H9 (cell line): ENCODE results near the gene PHEX. TPM values are rescaled to one million over a fixed set of nuclear protein-coding genes. Genes with fewer than 3 reads are reported as not detected.

Experiments
- DNase-seq: peaks from one replicate; pipeline ENCODE4 v3.0.0-alpha.2; 2017
- H2AFZ ChIP-seq: one replicate; pipeline ENCODE4 v1.6.1; 2013; ENCODE audit warnings: mild to moderate bottlenecking, low read length, control low read depth, moderate library complexity
- H2AK5ac ChIP-seq: 2 replicates; pipeline ENCODE4 v1.6.1; 2013; ENCODE audit warnings: low read length, control low read depth, mixed read lengths; ENCODE audit not compliant: insufficient read length
- H2BK120ac ChIP-seq: one replicate; pipeline ENCODE4 v1.6.1; 2013; ENCODE audit warnings: low read depth, mild to moderate bottlenecking, low read length, control low read depth, inconsistent platforms; ENCODE audit not compliant: poor library complexity, severe bottlenecking
- H2BK12ac ChIP-seq: 2 replicates; pipeline ENCODE4 v1.6.1; 2013; ENCODE audit warnings: low read length, control low read depth, mixed read lengths, low read depth; ENCODE audit not compliant: insufficient read length
- H2BK15ac ChIP-seq: 2 replicates; pipeline ENCODE4 v1.6.1; 2013; ENCODE audit warnings: low read depth, low read length, control low read depth
- H2BK20ac ChIP-seq: one replicate; pipeline ENCODE4 v1.6.1; 2013; ENCODE audit warnings: low read depth, mild to moderate bottlenecking, low read length, control low read depth, inconsistent platforms; ENCODE audit not compliant: poor library complexity, severe bottlenecking
- H2BK5ac ChIP-seq: 2 replicates; pipeline ENCODE4 v1.6.1; 2013; ENCODE audit warnings: low read length, control low read depth, mixed read lengths; ENCODE audit not compliant: insufficient read length
- H3K14ac ChIP-seq: 2 replicates; pipeline ENCODE4 v1.6.1; 2013; ENCODE audit warnings: low read length, control low read depth; ENCODE audit not compliant: insufficient read depth
- H3K18ac ChIP-seq: 2 replicates; pipeline ENCODE4 v1.6.1; 2013; ENCODE audit warnings: low read depth, mild to moderate bottlenecking, mixed read lengths, low read length, control low read depth; ENCODE audit not compliant: insufficient read length
- H3K23ac ChIP-seq: 2 replicates; pipeline ENCODE4 v1.6.1; 2013; ENCODE audit warnings: low read length, control low read depth, mixed read lengths, low read depth; ENCODE audit not compliant: insufficient read length
- H3K23me2 ChIP-seq: 2 replicates; pipeline ENCODE4 v1.6.1; 2013; ENCODE audit warnings: low read depth, mild to moderate bottlenecking, mixed read lengths, low read length, control low read depth; ENCODE audit not compliant: insufficient read length, poor library complexity, severe bottlenecking
- H3K27ac ChIP-seq: 2 replicates; pipeline ENCODE4 v1.5.1; 2013; ENCODE audit warnings: low read length, control low read depth, mixed read lengths, low read depth; ENCODE audit not compliant: insufficient read length
- H3K27me3 ChIP-seq: 2 replicates; pipeline ENCODE4 v1.6.1; 2013; ENCODE audit warnings: low read length, control low read depth, inconsistent platforms; ENCODE audit not compliant: insufficient read depth
- H3K4ac ChIP-seq: 2 replicates; pipeline ENCODE4 v1.6.1; 2013; ENCODE audit warnings: low read depth, mild to moderate bottlenecking, control low read depth, inconsistent platforms, low read length, moderate library complexity
- H3K4me1 ChIP-seq: 2 replicates; pipeline ENCODE4 v1.6.1; 2013; ENCODE audit warnings: low read length, control low read depth, inconsistent platforms; ENCODE audit not compliant: insufficient read depth
- H3K4me2 ChIP-seq: 2 replicates; pipeline ENCODE4 v1.6.1; 2013; ENCODE audit warnings: low read length, control low read depth, mixed read lengths; ENCODE audit not compliant: insufficient read length, insufficient read depth
- H3K56ac ChIP-seq: 2 replicates; pipeline ENCODE4 v1.6.1; 2013; ENCODE audit warnings: low read depth, mild to moderate bottlenecking, mixed read lengths, low read length, control low read depth; ENCODE audit not compliant: insufficient read length
- H3K79me1 ChIP-seq: 2 replicates; pipeline ENCODE4 v1.6.1; 2013; ENCODE audit warnings: low read depth, mild to moderate bottlenecking, moderate library complexity, low read length, control low read depth, inconsistent platforms; ENCODE audit not compliant: insufficient read depth, poor library complexity, severe bottlenecking
- H3K79me2 ChIP-seq: 2 replicates; pipeline ENCODE4 v1.6.1; 2013; ENCODE audit warnings: low read length, control low read depth, inconsistent platforms; ENCODE audit not compliant: insufficient read depth
- H3K9ac ChIP-seq: 2 replicates; pipeline ENCODE4 v1.6.1; 2013; ENCODE audit warnings: low read length, control low read depth, mixed read lengths; ENCODE audit not compliant: insufficient read length; ENCODE audit errors: extremely low read depth
- H3K9me3 ChIP-seq: one replicate; pipeline ENCODE4 v1.6.1; 2013; ENCODE audit warnings: low read depth, low read length, inconsistent platforms; ENCODE audit not compliant: control insufficient read depth
- H3T11ph ChIP-seq: one replicate; pipeline ENCODE4 v1.6.1; 2013; ENCODE audit warnings: mild to moderate bottlenecking, low read length, control low read depth, inconsistent platforms
- H4K20me1 ChIP-seq: one replicate; pipeline ENCODE4 v1.6.1; 2013; ENCODE audit not compliant: control insufficient read depth, insufficient read length, insufficient read depth
- H4K5ac ChIP-seq: 2 replicates; pipeline ENCODE4 v1.6.1; 2013; ENCODE audit warnings: low read depth, mild to moderate bottlenecking, mixed read lengths, low read length, control low read depth; ENCODE audit not compliant: insufficient read length
- H4K8ac ChIP-seq: replicated peaks from 2 replicates; pipeline ENCODE4 v1.6.1; 2013; ENCODE audit warnings: low read length, control low read depth, mixed read lengths, low read depth; ENCODE audit not compliant: insufficient read length
- H4K91ac ChIP-seq: 2 replicates; pipeline ENCODE4 v1.6.1; 2013; ENCODE audit warnings: low read depth, mild to moderate bottlenecking, moderate library complexity, mixed read lengths, low read length, control low read depth; ENCODE audit not compliant: insufficient read length
- H3K27ac Mint-ChIP-seq, 3 experiments: 2 replicates in 2 of 3; 3 replicates in 1 of 3; pipeline ENCODE4 v1.8.0; 2020 to 2021; ENCODE audit warnings: mixed read lengths in 3 of 3, mild to moderate bottlenecking in 1 of 3, moderate library complexity in 1 of 3
- H3K27me3 Mint-ChIP-seq: 2 replicates; pipeline ENCODE4 v1.8.0; 2021; ENCODE audit warnings: low read depth, mild to moderate bottlenecking, moderate library complexity, mixed read lengths
- H3K36me3 Mint-ChIP-seq, 3 experiments: 2 replicates in 2 of 3; 3 replicates in 1 of 3; pipeline ENCODE4 v1.8.0; 2020 to 2021; ENCODE audit warnings: low read depth in 3 of 3, mixed read lengths in 3 of 3; ENCODE audit not compliant: insufficient read depth in 1 of 3
- H3K4me1 Mint-ChIP-seq, 2 experiments: 2 replicates each; pipeline ENCODE4 v1.8.0; 2020; ENCODE audit warnings: mixed read lengths in 2 of 2
- H3K4me3 Mint-ChIP-seq, 2 experiments: 2 replicates in 1 of 2; 3 replicates in 1 of 2; pipeline ENCODE4 v1.8.0; 2020 to 2021; ENCODE audit warnings: mild to moderate bottlenecking in 2 of 2, mixed read lengths in 2 of 2, moderate library complexity in 1 of 2
- H3K9me3 Mint-ChIP-seq, 2 experiments: 2 replicates in 1 of 2; 3 replicates in 1 of 2; pipeline ENCODE4 v1.8.0; 2020; ENCODE audit warnings: mild to moderate bottlenecking in 2 of 2, mixed read lengths in 2 of 2, moderate library complexity in 1 of 2
- CTCF ChIP-seq: fragments of 200-600 bp; sonication (generic); conservative IDR thresholded peaks from 3 replicates; pipeline ENCODE4 v1.8.0; 2021; ENCODE audit warnings: antibody characterized with exemption, mild to moderate bottlenecking
- WGBS: extraction: QIAGEN DNeasy Blood & Tissue Kit; methylation state at CpG from one replicate; pipeline ENCODE4 v1.1.7; 2013; ENCODE audit warnings: missing lambda C conversion rate, low lambda C conversion rate, mixed read lengths; ENCODE audit not compliant: insufficient read length; ENCODE audit errors: extremely low coverage; 5-methylcytosine and 5-hydroxymethylcytosine counted together
- total RNA-seq: library from RNA; stranded (reverse); gene quantifications from 2 replicates; pipeline ENCODE4 v1.2.1, GENCODE V29; 2021

Gene PHEX
- total RNA-seq, 1 experiment from 2014 or later: 0.11 TPM

DNA sequence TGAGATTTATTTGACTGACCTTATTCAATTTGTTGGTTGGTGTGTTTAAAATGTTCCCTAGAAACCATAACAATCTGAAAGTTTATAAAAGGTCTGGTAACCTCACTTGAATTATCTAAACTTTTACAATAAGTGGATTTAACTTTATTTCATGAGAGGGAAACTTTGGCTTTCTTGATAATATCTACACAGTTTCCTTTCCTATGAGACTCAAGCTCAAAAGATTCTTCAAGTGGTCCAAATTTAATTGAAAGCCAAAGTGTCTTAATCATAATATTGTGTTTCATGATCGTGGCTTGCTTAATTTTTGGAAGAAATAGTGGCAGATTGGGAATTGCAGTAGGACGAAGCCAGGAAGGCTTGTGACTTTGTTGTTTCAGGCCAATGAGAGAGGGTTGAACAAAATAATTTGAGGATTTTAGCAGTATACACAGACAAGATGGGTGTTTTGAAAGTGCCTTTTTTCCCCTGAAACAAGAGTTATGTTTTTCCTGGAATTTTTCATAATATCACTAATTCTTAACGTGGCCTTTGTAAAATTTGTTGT, 55.0 kb downstream of the PHEX start:
- Histone ChIP-seq H3K56ac (no peak overlapping the region), H3K79me1 (no peaks in the 10 kb centered on the region), H2AFZ (no peak overlapping the region), H2BK20ac (no peak overlapping the region), H3K4ac (no peak overlapping the region), H2BK12ac (no peak overlapping the region), H3K79me2 (no peaks in the 10 kb centered on the region), H3K23me2 (no peaks in the 10 kb centered on the region), H4K20me1 (no peaks in the 10 kb centered on the region), H3K23ac (no peak overlapping the region), H2BK15ac (no peak overlapping the region), H4K91ac (no peak overlapping the region), H2BK5ac (no peak overlapping the region), H4K5ac (no peak overlapping the region), H3K18ac (no peak overlapping the region), H3K27me3 (no peaks in the 10 kb centered on the region), H3K4me2 (no peak overlapping the region), H4K8ac (no peak overlapping the region), H2AK5ac (no peak overlapping the region), H2BK120ac (no peak overlapping the region), H3K9ac (no peak overlapping the region), H3K9me3 (no peaks in the 10 kb centered on the region), H3T11ph (no peak overlapping the region), H3K4me1 (no peaks in the 10 kb centered on the region), H3K14ac (no peak overlapping the region), H3K27ac (no peak overlapping the region)
- Mint-ChIP-seq H3K27ac (no peak overlapping the region), H3K9me3 (peaks cover 0 to 31% of the 10 kb centered on the region in 2 experiments; a peak in 3 of 5 replicates), H3K4me1 (no peaks in the 10 kb centered on the region), H3K27me3 (no peaks in the 10 kb centered on the region), H3K4me3 (no peak overlapping the region), H3K36me3 (no peaks in the 10 kb centered on the region; a peak in 1 of 7 replicates)
- DNase-seq: no peak
- no peak for TF ChIP-seq CTCF
- no CpG with 5 or more reads among the region's 3 CpGs for WGBS
